22Rv1 (cell line): ENCODE results near the gene PGAP6.

ENCODE experiments used
- ZFX ChIP-seq: fragments of 450-650 bp; IDR thresholded peaks from 2 replicates; pipeline ENCODE4 v1.6.1; 2017; ENCODE audit warnings: antibody characterized with exemption, borderline replicate concordance
- TF ChIP-seq, protein P1 (sequence below): fragments of 450-650 bp; IDR thresholded peaks from 2 replicates; pipeline ENCODE4 v1.5.1; 2017; ENCODE audit warnings: mild to moderate bottlenecking

DNA sequence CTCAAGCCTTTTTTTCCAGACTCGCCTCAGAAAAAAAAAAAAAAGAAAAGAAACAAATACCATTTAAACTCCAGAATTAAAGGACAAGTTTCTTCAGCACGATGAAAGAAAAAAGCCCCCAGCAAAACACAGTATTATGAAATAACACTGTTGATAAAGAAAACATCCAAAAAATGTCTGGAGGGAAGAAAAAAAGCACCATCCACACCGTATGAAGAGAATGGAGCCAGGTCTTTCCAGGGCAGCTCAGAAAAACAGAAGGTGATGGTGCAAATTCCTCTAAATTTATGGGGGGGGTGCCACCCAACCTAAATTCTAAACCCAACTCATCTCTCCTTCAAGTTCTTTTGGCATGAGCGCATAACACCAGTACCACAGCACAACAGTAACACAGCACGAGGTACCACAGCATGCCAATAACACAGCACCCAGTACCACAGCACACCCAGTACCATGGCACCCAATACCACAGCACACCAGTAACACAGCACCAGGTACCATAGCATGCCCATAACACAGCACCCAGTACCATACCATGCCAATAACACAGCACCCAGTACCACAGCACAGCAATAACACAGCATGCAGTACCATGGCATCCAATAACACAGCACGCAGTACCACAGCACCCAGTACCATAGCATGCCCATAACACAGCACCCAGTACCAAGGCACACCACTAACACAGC is 48.2 kb downstream of the PGAP6 start:
- TF ChIP-seq, protein P1, sequence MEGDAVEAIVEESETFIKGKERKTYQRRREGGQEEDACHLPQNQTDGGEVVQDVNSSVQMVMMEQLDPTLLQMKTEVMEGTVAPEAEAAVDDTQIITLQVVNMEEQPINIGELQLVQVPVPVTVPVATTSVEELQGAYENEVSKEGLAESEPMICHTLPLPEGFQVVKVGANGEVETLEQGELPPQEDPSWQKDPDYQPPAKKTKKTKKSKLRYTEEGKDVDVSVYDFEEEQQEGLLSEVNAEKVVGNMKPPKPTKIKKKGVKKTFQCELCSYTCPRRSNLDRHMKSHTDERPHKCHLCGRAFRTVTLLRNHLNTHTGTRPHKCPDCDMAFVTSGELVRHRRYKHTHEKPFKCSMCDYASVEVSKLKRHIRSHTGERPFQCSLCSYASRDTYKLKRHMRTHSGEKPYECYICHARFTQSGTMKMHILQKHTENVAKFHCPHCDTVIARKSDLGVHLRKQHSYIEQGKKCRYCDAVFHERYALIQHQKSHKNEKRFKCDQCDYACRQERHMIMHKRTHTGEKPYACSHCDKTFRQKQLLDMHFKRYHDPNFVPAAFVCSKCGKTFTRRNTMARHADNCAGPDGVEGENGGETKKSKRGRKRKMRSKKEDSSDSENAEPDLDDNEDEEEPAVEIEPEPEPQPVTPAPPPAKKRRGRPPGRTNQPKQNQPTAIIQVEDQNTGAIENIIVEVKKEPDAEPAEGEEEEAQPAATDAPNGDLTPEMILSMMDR, result no peak
- TF ChIP-seq ZFX, result no peak
